Ascending aorta (tissue), 2 donors: Measurements from ENCODE around the gene GPA33. TPM values are rescaled to one million over a fixed set of nuclear protein-coding genes. Genes with fewer than 3 reads are reported as not detected.

ENCODE experiments used
- DNase-seq, 2 donors: peaks; one replicate each; pipeline ENCODE4 v3.0.0-alpha.2; 2019; ENCODE audit warnings: low spot score in 2 of 2
- H3K27ac ChIP-seq, 2 donors: fragments of 200-600 bp; sonication (generic); one replicate each; pipeline ENCODE4 v1.5.1; 2016 to 2017; ENCODE audit warnings: mild to moderate bottlenecking in 1 of 2
- H3K27me3 ChIP-seq: fragments of 200-600 bp; sonication (generic); one replicate; pipeline ENCODE4 v1.5.1; 2017
- H3K36me3 ChIP-seq, 2 donors: fragments of 200-600 bp; sonication (generic); one replicate each; pipeline ENCODE4 v1.5.1; 2016
- H3K4me1 ChIP-seq, 2 donors: fragments of 200-600 bp; sonication (generic); one replicate each; pipeline ENCODE4 v1.5.1; 2016 to 2017; ENCODE audit warnings: mild to moderate bottlenecking in 1 of 2
- H3K4me3 ChIP-seq, 2 donors: fragments of 200-600 bp; sonication (generic); one replicate each; pipeline ENCODE4 v1.5.1; 2016 to 2017; ENCODE audit warnings: mild to moderate bottlenecking in 1 of 2
- H3K9me3 ChIP-seq, 2 donors: fragments of 200-600 bp; sonication (generic); one replicate each; pipeline ENCODE4 v1.5.1; 2016
- CTCF ChIP-seq, 3 experiments: fragments of 200-600 bp in 2 of 3; fragments of 450-650 bp in 1 of 3; sonication (generic) in 2 of 3; IDR thresholded peaks; one replicate each; pipeline ENCODE4 v1.5.1; 2016 to 2019; ENCODE audit warnings: antibody characterized with exemption in 3 of 3, mild to moderate bottlenecking in 1 of 3, moderate library complexity in 1 of 3
- intact Hi-C: fragments of 100-400 bp; cut with DNase I; formaldehyde crosslinking; loops from one replicate; pipeline ENCODE4 v1.15.1; 2023
- total RNA-seq: library from RNA; depleted of rRNA; stranded (reverse); fragments of >200 nt; gene quantifications from one replicate; pipeline ENCODE4 v1.1.0, GENCODE V29; 2016

GPA33 gene
- total RNA-seq, 1 donor from 2014 or later = not detected

DNA sequence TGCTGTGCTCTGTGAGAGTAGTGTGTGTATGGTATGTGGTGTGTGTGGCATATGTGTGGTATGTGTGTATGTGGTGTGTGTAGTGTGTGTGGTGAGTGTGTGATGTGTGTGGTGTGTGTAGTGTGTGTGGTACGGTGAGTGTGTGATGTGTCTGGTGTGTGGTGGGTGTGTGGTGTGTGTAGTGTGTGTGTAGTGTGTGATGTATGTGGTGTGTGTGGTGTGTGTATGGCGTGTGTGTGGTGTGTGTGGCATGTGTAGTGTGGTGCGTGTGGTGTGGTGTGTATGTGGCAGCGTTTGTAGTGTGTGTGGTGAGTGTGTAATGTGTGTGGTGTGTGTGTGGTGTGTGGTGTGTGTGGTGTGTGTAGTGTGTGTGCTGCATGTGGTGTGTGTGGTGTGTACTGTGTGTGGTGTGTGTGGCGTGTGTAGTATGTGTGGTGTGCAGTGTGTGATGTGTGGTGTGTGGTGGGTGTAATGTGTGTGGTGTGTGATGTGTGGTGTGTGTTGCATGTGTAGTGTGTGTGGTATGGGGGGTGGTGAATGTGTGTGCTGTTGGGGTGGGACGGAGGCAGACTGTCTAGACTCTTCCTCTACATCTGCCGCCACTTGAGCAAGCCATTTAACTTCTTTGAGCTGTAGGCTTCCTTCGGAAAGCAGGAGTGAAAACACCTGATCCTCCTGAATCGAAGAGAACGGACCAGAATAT lies 33.5 kb downstream of the GPA33 start:
- Histone ChIP-seq H3K9me3 (no peaks in the 10 kb centered on the region), H3K4me1 (no peaks in the 10 kb centered on the region), H3K27ac (no peak overlapping the region), H3K36me3 (no peaks in the 10 kb centered on the region), H3K27me3 (no peaks in the 10 kb centered on the region), H3K4me3 (no peak overlapping the region)
- TF ChIP-seq CTCF (IDR thresholded peaks at IDR 0.05) = no peak
- no peak for DNase-seq
- intact Hi-C loops = no loop called here

GRCh38 chr1:167054946-167055630 lies 35.1 kb downstream of the GPA33 start:
- Histone ChIP-seq H3K4me3 (no peak overlapping the region), H3K36me3 (no peaks in the 10 kb centered on the region), H3K27me3 (no peaks in the 10 kb centered on the region), H3K4me1 (no peaks in the 10 kb centered on the region), H3K27ac (no peak overlapping the region), H3K9me3 (no peaks in the 10 kb centered on the region)
- no peak for DNase-seq
- TF ChIP-seq CTCF (IDR thresholded peaks at IDR 0.05) = no peak
- intact Hi-C loops = no loop called here

DNA sequence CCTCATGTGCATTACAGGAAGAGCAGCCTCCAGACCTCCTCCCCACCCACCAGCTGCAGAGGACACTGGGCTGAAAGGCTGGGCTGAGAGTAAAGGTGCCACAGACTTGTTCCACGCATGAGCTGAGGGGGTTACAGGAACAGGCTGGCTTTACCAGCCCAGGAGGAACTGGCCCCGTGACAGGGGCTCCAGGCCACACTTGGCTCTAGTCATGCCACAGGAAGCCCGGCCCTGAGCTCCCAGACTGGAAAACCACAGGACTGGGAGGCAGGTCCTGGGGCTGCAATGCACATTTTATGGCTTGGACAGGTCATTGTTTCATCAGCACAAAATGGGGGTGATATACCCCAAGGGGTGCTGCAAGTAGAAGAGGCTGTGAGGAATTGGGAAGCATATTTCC lies 35.6 kb downstream of the GPA33 start:
- no peak for TF ChIP-seq CTCF (IDR thresholded peaks at IDR 0.05)
- H3K36me3 ChIP-seq = no peaks in the 10 kb centered on the region
- H3K4me1 ChIP-seq = no peaks in the 10 kb centered on the region
- H3K9me3 ChIP-seq = no peaks in the 10 kb centered on the region
- no peaks in the 10 kb centered on the region for H3K27me3 ChIP-seq
- no peak overlapping the region for H3K4me3 ChIP-seq
- intact Hi-C loops = no loop called here
- no peak overlapping the region for H3K27ac ChIP-seq
- no peak for DNase-seq

DNA sequence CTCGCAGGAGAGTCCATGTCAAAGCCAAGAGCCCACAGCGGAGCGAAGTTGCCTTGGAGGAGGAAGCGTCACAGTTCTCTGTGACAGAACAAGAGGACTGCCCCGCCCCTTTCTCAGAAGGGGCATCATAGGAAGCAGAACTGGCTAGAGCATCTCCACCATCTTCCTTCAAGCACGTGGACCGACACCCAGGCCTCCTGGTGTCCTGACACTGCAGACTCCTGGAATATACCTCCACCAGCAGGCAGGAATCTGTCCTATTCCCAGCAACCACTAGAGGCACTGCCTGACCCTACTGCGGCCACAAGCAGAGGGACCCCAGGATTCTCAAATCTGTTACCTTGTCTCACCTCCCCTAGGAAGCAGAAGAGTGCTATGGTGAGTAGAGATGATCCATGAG lies 37.8 kb downstream of the GPA33 start:
- intact Hi-C loops = no loop called here
- no peak for DNase-seq

DNA sequence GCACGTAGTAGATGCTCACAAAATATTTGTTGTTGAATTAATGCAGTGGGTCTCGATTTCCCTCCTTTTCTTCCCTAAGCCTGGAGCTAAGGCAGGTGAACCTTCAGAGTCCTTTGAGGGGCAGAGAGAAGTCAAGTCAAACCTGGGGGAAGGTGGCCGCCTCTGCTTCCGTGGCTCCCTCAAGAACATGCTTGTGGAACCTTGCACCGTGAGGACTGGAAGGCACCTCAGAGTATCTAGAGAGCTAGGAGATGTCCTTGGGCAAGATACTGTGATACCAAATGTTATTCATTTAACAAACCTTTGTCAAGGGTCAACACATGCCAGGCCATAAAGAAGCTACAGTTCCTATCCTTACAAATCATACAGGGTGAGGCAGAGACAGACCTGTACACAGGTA lies 38.3 kb downstream of the GPA33 start:
- no peak for DNase-seq
- Histone ChIP-seq H3K9me3 (no peaks in the 10 kb centered on the region), H3K27me3 (no peaks in the 10 kb centered on the region), H3K4me3 (no peak overlapping the region), H3K27ac (no peak overlapping the region), H3K4me1 (no peaks in the 10 kb centered on the region), H3K36me3 (no peaks in the 10 kb centered on the region)
- intact Hi-C loops = no loop called here
- no peak for TF ChIP-seq CTCF (IDR thresholded peaks at IDR 0.05)

More for the DNA sequence above, 37.8 kb downstream of the GPA33 start:
- Histone ChIP-seq H3K9me3 (no peaks in the 10 kb centered on the region), H3K4me3 (no peak overlapping the region), H3K36me3 (no peaks in the 10 kb centered on the region), H3K27me3 (no peaks in the 10 kb centered on the region), H3K27ac (no peak overlapping the region), H3K4me1 (no peaks in the 10 kb centered on the region)
- TF ChIP-seq CTCF (IDR thresholded peaks at IDR 0.05) = peak in 1 of 3 experiments; percentile 14
